K562 (cell line): ENCODE measurements around the gene SEMA3C.

Experiments
- JUNB ChIP-seq: fragments of 450-650 bp; formaldehyde crosslinking; conservative IDR thresholded peaks from 2 replicates; pipeline ENCODE4 v1.4.0; 2020; ENCODE audit warnings: mild to moderate bottlenecking
- POLR2AphosphoS5 ChIP-seq: IDR thresholded peaks from 2 replicates; pipeline ENCODE4 v1.6.1; 2011; ENCODE audit warnings: mild to moderate bottlenecking, low read depth, low read length, moderate library complexity; ENCODE audit not compliant: control insufficient read depth, insufficient read depth
- SMARCA4 ChIP-seq: fragments of 450-650 bp; IDR thresholded peaks from 2 replicates; pipeline ENCODE4 v1.6.1; 2016
- SP1 ChIP-seq: sonication (generic); formaldehyde crosslinking; IDR thresholded peaks from 2 replicates; pipeline ENCODE4 v1.8.1; 2022; ENCODE audit warnings: mild to moderate bottlenecking, missing genetic modification reagents
- ZNF124 ChIP-seq: sonication (generic); formaldehyde crosslinking; IDR thresholded peaks from 2 replicates; pipeline ENCODE4 v1.8.1; 2022; ENCODE audit warnings: missing genetic modification reagents

- TF ChIP-seq POLR2AphosphoS5 (no peak), JUNB (CRISPR knock-in tag) (no peak), SMARCA4 (no peak), ZNF124 (CRISPR knock-in tag) (no peak), SP1 (CRISPR knock-in tag) (no peak)
Measured at GRCh38 chr7:80924090-80924489, 5.2 kb upstream of the SEMA3C start.
